MCF 10A (cell line): ENCODE measurements around the gene TXNRD1. TPM values are rescaled to one million over a fixed set of nuclear protein-coding genes. Genes with fewer than 3 reads are reported as not detected.
"Not testable (repeated sequence)": the region's sequence is repeated elsewhere in the genome, so short reads cannot be mapped to it uniquely, and the experiment has no call there.

ENCODE experiments used
- BruUV-seq: library from RNA; stranded (reverse); fragments of 400-500 nt; replicated peaks from 2 replicates; lab custom pipeline; 2021; lab: Mats Ljungman, UMichigan
- CTCF ChIA-PET: fragments of 300-600 bp; sonication (Branson Sonifier 250); formaldehyde crosslinking; extraction: SDS; loops from one replicate; lab custom pipeline; 2021; ENCODE audit warnings: antibody characterized with exemption, inconsistent platforms; lab: Yijun Ruan, JAX
- POLR2A ChIA-PET: fragments of 300-600, 350-650 bp; sonication (Branson Sonifier 250); formaldehyde crosslinking; extraction: SDS; loops from one replicate; lab custom pipeline; 2020; ENCODE audit warnings: antibody characterized with exemption, inconsistent platforms; lab: Yijun Ruan, JAX
- DNase-seq: peaks from one replicate; pipeline ENCODE4 v3.0.0-alpha.2; 2018; ENCODE audit not compliant: unreplicated experiment
- H3K27ac Mint-ChIP-seq: one replicate; pipeline ENCODE4 v1.8.0; 2022; ENCODE audit warnings: mild to moderate bottlenecking, low read depth, mixed read lengths; ENCODE audit not compliant: unreplicated experiment
- H3K27me3 Mint-ChIP-seq: one replicate; pipeline ENCODE4 v1.8.0; 2022; ENCODE audit warnings: mixed read lengths; ENCODE audit not compliant: insufficient read depth, unreplicated experiment
- H3K36me3 Mint-ChIP-seq: one replicate; pipeline ENCODE4 v1.8.0; 2022; ENCODE audit warnings: mild to moderate bottlenecking, moderate library complexity, mixed read lengths; ENCODE audit not compliant: insufficient read depth, unreplicated experiment
- H3K4me1 Mint-ChIP-seq: one replicate; pipeline ENCODE4 v1.8.0; 2022; ENCODE audit warnings: mixed read lengths; ENCODE audit not compliant: insufficient read depth, unreplicated experiment
- H3K4me3 Mint-ChIP-seq: one replicate; pipeline ENCODE4 v1.8.0; 2022; ENCODE audit warnings: mild to moderate bottlenecking, moderate library complexity, mixed read lengths; ENCODE audit not compliant: unreplicated experiment
- H3K9me3 Mint-ChIP-seq: one replicate; pipeline ENCODE4 v1.8.0; 2022; ENCODE audit warnings: mixed read lengths; ENCODE audit not compliant: unreplicated experiment
- CTCF ChIP-seq: fragments of 200-600 bp; IDR thresholded peaks from one replicate; pipeline ENCODE4 v1.8.0; 2022; ENCODE audit warnings: antibody characterized with exemption, mild to moderate bottlenecking; ENCODE audit not compliant: unreplicated experiment
- intact Hi-C: fragments of 100-400 bp; cut with micrococcal nuclease; formaldehyde crosslinking; loops from 2 replicates; pipeline ENCODE4 v1.14.1; 2022
- total RNA-seq: library from RNA; stranded (reverse); gene quantifications from 2 replicates; pipeline ENCODE4 v1.2.3, GENCODE V29; 2022

TXNRD1 gene
- total RNA-seq, 1 experiment from 2014 or later, result 64.0 TPM

GRCh38 chr12:104384141-104384880, 168.7 kb downstream of the TXNRD1 start:
- H3K9me3 Mint-ChIP-seq, result no peaks in the 10 kb centered on the region
- CTCF ChIA-PET, result interaction anchor here (0.6 to 3.6 kb wide), 4 partner anchors 26 to 493 kb away, joined by 3 to 34 read pairs (median 5); no protein-coding TSS in a partner anchor
- no peak overlapping the region for H3K27ac Mint-ChIP-seq
- no TSS peak for BruUV-seq
- intact Hi-C loops, result loop anchor here (5.0 kb wide), 1 partner anchor 313 kb away; no protein-coding TSS in a partner anchor
- H3K36me3 Mint-ChIP-seq, result no peaks in the 10 kb centered on the region
- POLR2A ChIA-PET, result no interaction called here
- no peak for TF ChIP-seq CTCF
- H3K4me1 Mint-ChIP-seq, result peaks cover 10% of the 10 kb centered on the region
- H3K4me3 Mint-ChIP-seq, result no peak overlapping the region
- no peak for DNase-seq
- H3K27me3 Mint-ChIP-seq, result peaks cover 11% of the 10 kb centered on the region

GRCh38 chr12:104385510-104385909, 169.9 kb downstream of the TXNRD1 start:
- POLR2A ChIA-PET, result interaction anchor here (0.6 kb wide), 1 partner anchor 723 kb away, joined by 4 read pairs; no protein-coding TSS in a partner anchor
- CTCF ChIA-PET, result interaction anchor here (1.5 kb wide), 1 partner anchor 492 kb away, joined by 6 read pairs; no protein-coding TSS in a partner anchor
- Mint-ChIP-seq H3K27me3 (peaks cover 11% of the 10 kb centered on the region), H3K27ac (no peak overlapping the region), H3K4me1 (peaks cover 10% of the 10 kb centered on the region), H3K4me3 (no peak overlapping the region), H3K36me3 (no peaks in the 10 kb centered on the region), H3K9me3 (no peaks in the 10 kb centered on the region)
- no peak for TF ChIP-seq CTCF
- intact Hi-C loops, result no loop called here
- BruUV-seq, result no TSS peak
- no peak for DNase-seq

GRCh38 chr12:104386461-104386860, 170.9 kb downstream of the TXNRD1 start:
- no peaks in the 10 kb centered on the region for H3K9me3 Mint-ChIP-seq
- CTCF ChIA-PET, result interaction anchor here (0.5 to 1.5 kb wide), 3 partner anchors 44 to 498 kb away, joined by 3 to 4 read pairs (median 3); no protein-coding TSS in a partner anchor
- TF ChIP-seq CTCF, result no peak

GRCh38 chr12:104387190-104387589, 171.6 kb downstream of the TXNRD1 start:
- DNase-seq, result no peak
- TF ChIP-seq CTCF, result no peak

More at GRCh38 chr12:104386461-104386860, 170.9 kb downstream of the TXNRD1 start:
- H3K36me3 Mint-ChIP-seq, result no peaks in the 10 kb centered on the region
- H3K4me1 Mint-ChIP-seq, result peaks cover 8% of the 10 kb centered on the region
- H3K27ac Mint-ChIP-seq, result no peak overlapping the region
- intact Hi-C loops, result no loop called here
- DNase-seq, result no peak
- H3K27me3 Mint-ChIP-seq, result peaks cover 6% of the 10 kb centered on the region
- POLR2A ChIA-PET, result interaction anchor here (0.7 kb wide), 1 partner anchor 70 kb away, joined by 3 read pairs; the partner anchor contains the start of gene CHST11
- no TSS peak for BruUV-seq
- no peak overlapping the region for H3K4me3 Mint-ChIP-seq

GRCh38 chr12:104394086-104394485, 178.5 kb downstream of the TXNRD1 start:
- H3K9me3 Mint-ChIP-seq, result peaks cover 15% of the 10 kb centered on the region
- DNase-seq, BruUV-seq, POLR2A ChIA-PET, H3K4me3 Mint-ChIP-seq, intact Hi-C loops, H3K27ac Mint-ChIP-seq, H3K27me3 Mint-ChIP-seq, H3K4me1 Mint-ChIP-seq, H3K36me3 Mint-ChIP-seq: not testable (repeated sequence)
- CTCF ChIA-PET, result interaction anchor here (1.3 kb wide), 1 partner anchor 12 kb away, joined by 3 read pairs; no protein-coding TSS in a partner anchor

More at GRCh38 chr12:104387190-104387589, 171.6 kb downstream of the TXNRD1 start:
- Mint-ChIP-seq H3K4me1 (peaks cover 4% of the 10 kb centered on the region), H3K27me3 (no peaks in the 10 kb centered on the region), H3K36me3 (no peaks in the 10 kb centered on the region), H3K4me3 (no peak overlapping the region), H3K9me3 (no peaks in the 10 kb centered on the region), H3K27ac (no peak overlapping the region)
- intact Hi-C loops, result no loop called here
- BruUV-seq, result no TSS peak
- ChIA-PET POLR2A (no interaction called here), CTCF (interaction anchor here (0.5 to 1.5 kb wide), 2 partner anchors 333 to 489 kb away, joined by 3 to 5 read pairs; no protein-coding TSS in a partner anchor)
